Prostate gland (tissue), 2 donors: Measurements from ENCODE around the gene SLIT3. TPM values are rescaled to one million over a fixed set of nuclear protein-coding genes. Genes with fewer than 3 reads are reported as not detected.

ENCODE experiments used
- DNase-seq: peaks from one replicate; pipeline ENCODE4 v3.0.0-alpha.2; 2019; ENCODE audit warnings: low spot score
- H3K27ac ChIP-seq, 2 donors: fragments of 200-600 bp; sonication (generic); 2 replicates each; pipeline ENCODE4 v1.5.1; 2017 to 2019
- H3K27me3 ChIP-seq: fragments of 200-600 bp; sonication (generic); replicated peaks from 2 replicates; pipeline ENCODE4 v1.5.1; 2019; ENCODE audit not compliant: insufficient read depth
- H3K36me3 ChIP-seq, 2 donors: fragments of 200-600 bp; sonication (generic); 1 replicate in 1 of 2; 2 replicates in 1 of 2; pipeline versions ENCODE4 v1.5.1 to v1.8.1; 2017 to 2019
- H3K4me1 ChIP-seq: fragments of 200-600 bp; sonication (generic); replicated peaks from 2 replicates; pipeline ENCODE4 v1.5.1; 2019
- H3K4me3 ChIP-seq, 2 donors: fragments of 200-600 bp; sonication (generic); 2 replicates each; pipeline ENCODE4 v1.5.1; 2017 to 2019
- H3K9me3 ChIP-seq: fragments of 200-600 bp; sonication (generic); 2 replicates; pipeline ENCODE4 v1.5.1; 2017
- CTCF ChIP-seq, 4 experiments: fragments of 200-600 bp in 2 of 4; fragments of 450-650 bp in 2 of 4; sonication (generic) in 2 of 4; IDR thresholded peaks; 1 replicate in 3 of 4; 2 replicates in 1 of 4; pipeline ENCODE4 v1.5.1; 2016 to 2019; ENCODE audit warnings: antibody characterized with exemption in 4 of 4, mild to moderate bottlenecking in 2 of 4, moderate library complexity in 2 of 4
- POLR2A ChIP-seq: fragments of 450-650 bp; IDR thresholded peaks from one replicate; pipeline ENCODE4 v1.6.1; 2016; ENCODE audit warnings: antibody characterized with exemption, mild to moderate bottlenecking
- POLR2AphosphoS5 ChIP-seq: sonication (generic); formaldehyde crosslinking; IDR thresholded peaks from one replicate; pipeline ENCODE4 v1.6.1; 2017; ENCODE audit warnings: antibody characterized with exemption
- WGBS: methylation state at CpG from one replicate; pipeline ENCODE4 v1.1.5; 2018; 5-methylcytosine and 5-hydroxymethylcytosine counted together
- intact Hi-C: fragments of 100-400 bp; cut with DNase I; formaldehyde crosslinking; loops from one replicate; pipeline ENCODE4 v1.14.2; 2022
- total RNA-seq, 2 donors: library from RNA; depleted of rRNA; stranded (reverse); fragments of >200 nt; gene quantifications; one replicate each; pipeline ENCODE4 v1.1.0, GENCODE V29; 2016

Gene SLIT3
- total RNA-seq, 2 donors from 2014 or later = 8.3 TPM

GRCh38 chr5:169181814-169182213 lies 119.1 kb downstream of the SLIT3 start:
- Histone ChIP-seq H3K4me1 (no peaks in the 10 kb centered on the region), H3K36me3 (no peaks in the 10 kb centered on the region), H3K9me3 (no peaks in the 10 kb centered on the region), H3K27ac (no peak overlapping the region), H3K4me3 (no peak overlapping the region), H3K27me3 (no peaks in the 10 kb centered on the region)
- no peak for DNase-seq
- intact Hi-C loops = no loop called here
- WGBS = 81% methylated on average over 8 of the region's 8 CpGs
- TF ChIP-seq POLR2AphosphoS5 = no peak
- TF ChIP-seq CTCF (IDR thresholded peaks at IDR 0.05) = no peak
- TF ChIP-seq POLR2A = no peak

GRCh38 chr5:169178754-169179153 lies 122.2 kb downstream of the SLIT3 start:
- no peaks in the 10 kb centered on the region for H3K4me1 ChIP-seq
- H3K4me3 ChIP-seq = no peak overlapping the region
- no peak overlapping the region for H3K27ac ChIP-seq
- 64% methylated on average over 3 of the region's 3 CpGs for WGBS
- no peaks in the 10 kb centered on the region for H3K27me3 ChIP-seq
- no peaks in the 10 kb centered on the region for H3K9me3 ChIP-seq
- H3K36me3 ChIP-seq = no peaks in the 10 kb centered on the region
- TF ChIP-seq POLR2AphosphoS5 (no peak), CTCF (IDR thresholded peaks at IDR 0.05) (no peak), POLR2A (no peak)
- no peak for DNase-seq
- intact Hi-C loops = no loop called here

GRCh38 chr5:169178274-169178673 lies 122.7 kb downstream of the SLIT3 start:
- Histone ChIP-seq H3K4me3 (no peak overlapping the region), H3K4me1 (no peaks in the 10 kb centered on the region), H3K9me3 (no peaks in the 10 kb centered on the region), H3K36me3 (no peaks in the 10 kb centered on the region), H3K27ac (no peak overlapping the region), H3K27me3 (no peaks in the 10 kb centered on the region)
- no peak for DNase-seq
- 52% methylated on average over 5 of the region's 5 CpGs for WGBS
- TF ChIP-seq POLR2AphosphoS5 (no peak), CTCF (IDR thresholded peaks at IDR 0.05) (no peak)
- intact Hi-C loops = no loop called here

GRCh38 chr5:169176709-169177694 lies 123.9 kb downstream of the SLIT3 start:
- Histone ChIP-seq H3K36me3 (no peaks in the 10 kb centered on the region), H3K9me3 (no peaks in the 10 kb centered on the region), H3K27ac (no peak overlapping the region), H3K4me3 (no peak overlapping the region), H3K27me3 (no peaks in the 10 kb centered on the region), H3K4me1 (no peaks in the 10 kb centered on the region)
- no peak for DNase-seq
- WGBS = 71% methylated on average over 5 of the region's 5 CpGs
- TF ChIP-seq POLR2AphosphoS5 (no peak), POLR2A (no peak), CTCF (IDR thresholded peaks at IDR 0.05) (no peak)
- intact Hi-C loops = no loop called here

GRCh38 chr5:169175733-169176132 lies 125.2 kb downstream of the SLIT3 start:
- Histone ChIP-seq H3K4me3 (no peak overlapping the region), H3K27ac (no peak overlapping the region), H3K4me1 (no peaks in the 10 kb centered on the region), H3K36me3 (no peaks in the 10 kb centered on the region), H3K9me3 (no peaks in the 10 kb centered on the region), H3K27me3 (no peaks in the 10 kb centered on the region)
- no peak for DNase-seq
- no peak for TF ChIP-seq POLR2A
- no peak for TF ChIP-seq CTCF (IDR thresholded peaks at IDR 0.05)
- TF ChIP-seq POLR2AphosphoS5 = no peak
- WGBS = 94% methylated on average over 3 of the region's 3 CpGs
- intact Hi-C loops = no loop called here
